Myometrial cell (primary cell): ENCODE results near the gene BECN2. TPM values are rescaled to one million over a fixed set of nuclear protein-coding genes. Genes with fewer than 3 reads are reported as not detected.

ENCODE experiments used
- total RNA-seq: library from RNA; depleted of rRNA; stranded (reverse); fragments of >200 nt; gene quantifications from 2 replicates; pipeline ENCODE4 v1.2.3, GENCODE V29; 2015

BECN2 gene
- total RNA-seq, result not detected in 2 replicates

GRCh38 chr1:241957692-241958494 is at the start of gene BECN2:
TSS of gene BECN2 (plus strand) at chr1:241957767. CDS start at chr1:241957767, 0 bp downstream.

GRCh38 chr1:241999026-241999425 is 41.5 kb downstream of the BECN2 start, which contains the start of gene MAP1LC3C:
TSS of gene MAP1LC3C (minus strand) at chr1:241999098. CDS start at chr1:241999008, 90 bp downstream.

Other genes with a start within 250 kb of the BECN2 start
- gene EXO1, start 109.6 kb upstream of the BECN2 start, total RNA-seq, result 4.0 and 5.7 TPM in 2 replicates
- gene MAP1LC3C, start 41.3 kb downstream of the BECN2 start, total RNA-seq, result 1.7 TPM in 1 of 2 replicates, not detected in the other